Right kidney (tissue), 1 donor: ENCODE results near the gene FRMD4B.

ENCODE experiments used
- DNase-seq: peaks from one replicate; pipeline ENCODE4 v3.0.0-alpha.2; 2016

The FRMD4B gene

DNA sequence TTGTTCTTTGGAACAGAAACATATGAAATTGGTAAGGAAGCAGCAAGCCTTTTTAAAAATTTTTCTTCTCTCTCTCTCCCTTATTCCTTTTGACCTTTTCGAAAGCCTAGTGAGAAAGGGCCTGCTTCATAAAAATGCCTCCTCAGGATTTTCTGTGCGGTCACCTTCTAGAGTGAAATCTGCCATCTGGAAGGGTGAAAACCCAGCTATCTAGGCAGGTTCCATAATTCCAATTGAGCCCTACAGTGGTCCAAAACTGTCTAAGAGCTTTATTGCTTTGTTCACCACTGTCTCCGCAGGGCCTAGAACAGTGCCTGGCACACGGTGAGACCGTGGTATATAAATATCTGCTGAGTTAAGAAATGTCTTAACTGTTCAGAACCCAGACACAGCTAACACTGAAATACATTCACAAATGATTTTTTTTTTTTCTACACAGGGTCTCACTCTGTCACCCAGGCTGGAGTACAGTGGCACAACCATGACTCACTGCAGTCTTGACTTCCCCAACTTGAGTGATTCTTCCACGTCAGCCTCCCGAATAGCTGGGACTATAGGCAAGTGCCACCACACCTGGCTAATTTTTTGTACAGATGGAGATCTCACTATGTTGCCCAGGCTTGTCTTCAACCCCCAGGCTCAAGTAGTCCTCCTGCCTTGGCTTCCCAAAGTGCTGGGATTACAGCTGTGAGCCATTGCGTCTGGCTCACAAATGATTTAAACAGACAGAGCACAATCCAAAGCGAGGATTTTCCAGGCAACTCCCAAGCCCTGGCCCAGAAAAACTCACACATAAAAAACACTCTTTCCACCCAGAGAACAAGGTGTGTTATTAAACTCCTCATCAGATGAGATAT lies 64.4 kb downstream of the FRMD4B start:
- no peak for DNase-seq

DNA sequence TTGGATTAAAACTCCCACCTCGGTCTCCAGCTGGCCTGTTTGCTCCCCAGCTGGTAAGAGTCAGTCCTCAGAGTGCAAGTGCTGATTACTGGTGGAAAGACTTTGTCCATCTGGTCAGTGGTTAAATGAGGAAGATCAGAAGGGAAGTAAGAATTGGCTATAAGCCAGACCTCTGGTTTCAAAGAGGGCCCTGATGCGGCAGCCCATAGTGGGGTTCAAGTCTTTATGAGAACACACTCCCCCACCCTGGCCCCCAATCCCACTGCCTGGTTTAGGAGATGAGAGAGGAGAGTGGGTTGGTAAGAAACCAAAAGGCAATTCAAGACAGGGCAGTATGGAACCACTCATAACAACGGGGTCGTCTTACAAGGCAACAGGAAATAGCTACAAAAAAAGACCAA lies 65.0 kb downstream of the FRMD4B start:
- peak; percentile 44 for DNase-seq

DNA sequence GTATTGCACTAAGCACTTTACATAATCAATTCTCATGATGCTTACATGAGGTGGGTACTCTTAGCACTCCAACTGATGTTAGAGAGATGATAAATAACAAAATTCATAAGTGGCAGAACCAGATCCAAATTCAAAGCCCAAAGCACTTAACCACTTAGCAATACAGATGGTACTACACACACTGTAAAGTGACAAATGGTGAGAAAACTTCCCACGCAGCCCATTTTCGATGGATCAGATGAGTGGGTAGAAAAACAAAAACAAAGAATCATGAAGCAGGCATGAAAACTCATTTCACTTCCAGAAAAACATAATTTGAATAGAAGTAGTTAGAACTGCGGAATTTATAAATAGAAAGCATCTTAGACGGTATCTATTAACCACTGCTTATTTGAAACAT lies 66.2 kb downstream of the FRMD4B start:
- no peak for DNase-seq

DNA sequence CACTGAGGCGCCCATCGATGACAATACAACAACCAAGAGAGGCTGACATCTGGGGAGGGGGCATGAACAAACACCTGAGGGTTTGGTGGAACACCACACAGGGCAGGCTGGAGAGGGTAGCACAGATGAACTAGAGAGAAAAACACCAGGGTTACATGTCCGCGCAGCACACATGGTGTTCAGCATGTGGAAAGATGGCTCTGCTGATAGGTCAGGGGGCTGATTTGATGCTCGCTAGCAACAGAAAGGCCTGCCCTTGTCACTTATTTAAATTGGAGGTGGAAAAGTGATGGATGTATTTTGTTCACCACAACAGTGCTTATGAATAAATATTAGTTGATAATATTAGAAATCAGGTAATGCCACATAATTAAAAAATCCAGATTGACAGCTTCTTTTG lies 67.5 kb downstream of the FRMD4B start:
- DNase-seq, result no peak

DNA sequence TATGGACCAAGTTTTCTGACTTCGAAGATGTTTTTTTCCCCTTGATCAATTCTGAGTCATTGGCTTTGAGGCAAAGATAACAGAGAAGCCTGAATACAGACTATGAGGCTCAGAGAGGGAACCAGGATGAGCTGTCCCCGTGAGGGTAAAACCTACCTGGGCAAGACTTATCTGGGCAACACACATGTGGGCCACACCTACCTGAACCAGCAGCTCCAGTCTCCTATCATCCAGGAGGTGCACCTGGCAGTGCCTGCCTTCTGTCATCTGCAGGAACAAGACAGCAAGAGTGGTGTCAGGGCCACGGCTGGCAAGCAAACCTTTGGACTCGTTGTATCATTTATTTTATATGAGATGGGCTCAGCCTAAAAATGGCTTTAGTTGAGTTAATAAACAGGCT lies 72.6 kb downstream of the FRMD4B start:
- no peak for DNase-seq

DNA sequence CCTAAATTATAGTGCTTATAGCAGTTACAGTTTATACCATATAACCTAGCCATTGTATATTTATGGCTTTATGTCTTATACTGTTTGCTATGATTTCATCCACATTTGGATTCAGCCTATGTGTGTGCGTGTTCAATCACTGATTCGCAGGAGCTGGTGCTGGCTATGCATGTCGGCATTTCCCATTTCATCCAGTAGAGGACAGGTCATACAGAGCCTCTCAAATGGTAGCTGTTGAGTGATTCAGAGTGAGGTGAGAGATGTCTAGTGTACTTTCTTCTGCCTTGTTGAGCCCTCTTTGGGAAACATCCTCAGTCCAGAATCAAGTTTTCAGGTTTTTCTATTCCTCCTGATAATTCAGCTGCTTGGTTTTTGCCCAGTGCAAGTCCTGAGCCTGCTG lies 76.1 kb downstream of the FRMD4B start:
- DNase-seq, result no peak

DNA sequence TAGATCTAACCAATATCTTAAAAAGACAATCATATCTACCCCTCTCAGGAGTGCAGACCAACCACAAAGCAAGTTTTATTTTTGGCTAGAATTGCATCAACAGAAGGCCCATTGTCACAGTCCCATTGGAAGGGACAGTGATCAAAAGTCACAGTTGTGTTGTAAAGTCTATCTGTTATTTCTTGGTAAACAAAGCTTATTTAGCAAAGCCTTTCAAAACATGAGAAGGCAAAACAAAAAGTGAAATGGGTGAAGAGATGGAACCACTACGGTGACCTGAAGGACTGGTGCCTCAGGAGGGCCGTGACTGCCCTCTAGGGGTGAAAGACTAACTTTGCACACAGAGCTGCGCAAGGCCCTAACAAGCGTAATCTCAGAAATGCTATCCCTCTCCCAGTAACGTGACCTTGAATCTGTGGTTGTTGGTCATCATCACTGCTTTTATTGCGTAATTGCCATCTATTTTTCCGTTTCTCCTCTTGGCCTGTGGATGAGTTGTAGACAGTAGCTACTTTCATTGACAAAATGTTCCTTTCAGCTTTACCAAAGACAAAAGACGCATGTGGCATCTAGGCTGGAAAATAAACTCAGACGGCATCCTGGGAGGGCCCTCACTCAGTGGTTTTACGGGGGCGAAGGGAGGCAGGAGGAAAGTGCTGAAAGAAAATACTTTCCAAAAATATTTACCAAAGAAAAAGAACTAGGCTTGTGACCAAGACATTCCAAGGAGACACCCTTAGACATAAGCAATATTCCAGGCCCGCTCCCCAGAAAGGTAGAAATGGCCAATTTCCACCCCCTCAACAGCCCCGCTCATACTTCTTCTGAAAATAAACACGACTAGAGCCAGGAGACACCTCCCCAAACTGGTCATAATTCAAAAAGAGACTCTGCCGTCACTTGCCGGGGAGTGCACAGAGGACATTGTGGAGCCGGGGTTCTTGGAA lies 79.4 kb downstream of the FRMD4B start:
- peak; percentile 51 for DNase-seq

DNA sequence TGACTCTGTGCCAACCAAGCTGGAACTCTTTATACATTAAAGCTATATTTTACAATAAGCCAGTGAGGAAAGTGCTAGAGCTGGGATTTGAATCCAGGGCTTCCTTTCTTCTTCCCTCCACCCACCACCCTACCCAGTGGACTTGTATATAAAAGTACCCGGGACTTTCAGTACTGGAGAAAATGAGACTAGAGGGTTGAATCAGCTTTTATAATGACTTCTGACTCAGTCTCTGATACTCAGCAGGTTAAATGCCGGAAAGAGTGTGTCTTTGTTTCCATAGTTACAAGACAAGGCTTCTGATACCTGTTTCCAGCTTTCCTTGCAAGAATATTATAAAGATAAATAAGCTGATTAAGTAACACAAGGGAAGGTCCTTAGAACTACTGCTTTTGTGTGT lies 80.9 kb downstream of the FRMD4B start:
- no peak for DNase-seq

DNA sequence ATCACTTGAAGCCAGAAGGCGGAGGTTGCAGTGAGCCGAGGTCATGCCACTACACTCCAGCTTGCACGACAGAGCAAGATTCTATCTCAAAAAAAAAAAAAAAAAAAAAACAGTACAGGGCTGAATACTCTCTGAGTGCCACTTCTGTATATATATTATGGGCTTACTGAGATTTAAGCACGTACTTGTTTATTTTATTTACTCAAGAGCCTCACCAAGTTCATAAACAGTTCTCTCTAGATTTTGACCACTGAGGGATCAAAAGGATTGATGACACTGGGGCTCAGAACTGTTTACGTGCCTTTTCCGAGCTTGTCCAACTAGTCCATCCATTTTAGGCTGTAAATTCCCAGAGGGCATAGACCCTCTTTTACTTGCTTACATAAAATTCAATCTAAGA lies 81.5 kb downstream of the FRMD4B start:
- no peak for DNase-seq

DNA sequence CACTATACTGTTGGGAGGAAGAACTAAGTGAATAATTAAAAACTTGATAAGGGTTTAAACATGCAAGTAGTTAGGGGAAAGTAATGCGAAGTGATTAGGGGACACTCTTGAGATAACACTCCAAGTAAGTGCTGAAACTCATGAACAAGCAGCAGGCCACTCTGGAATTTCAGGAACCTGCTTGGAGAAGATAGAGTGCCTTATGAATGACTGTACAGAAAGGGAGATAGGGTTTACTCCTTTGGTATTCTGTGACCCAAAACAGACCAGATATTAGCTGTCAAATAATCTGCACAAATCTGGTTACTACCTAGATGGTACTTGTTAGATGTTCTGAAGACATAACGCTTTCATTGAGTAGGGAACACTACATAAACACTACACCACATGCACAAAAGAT lies 85.6 kb downstream of the FRMD4B start:
- DNase-seq, result no peak

DNA sequence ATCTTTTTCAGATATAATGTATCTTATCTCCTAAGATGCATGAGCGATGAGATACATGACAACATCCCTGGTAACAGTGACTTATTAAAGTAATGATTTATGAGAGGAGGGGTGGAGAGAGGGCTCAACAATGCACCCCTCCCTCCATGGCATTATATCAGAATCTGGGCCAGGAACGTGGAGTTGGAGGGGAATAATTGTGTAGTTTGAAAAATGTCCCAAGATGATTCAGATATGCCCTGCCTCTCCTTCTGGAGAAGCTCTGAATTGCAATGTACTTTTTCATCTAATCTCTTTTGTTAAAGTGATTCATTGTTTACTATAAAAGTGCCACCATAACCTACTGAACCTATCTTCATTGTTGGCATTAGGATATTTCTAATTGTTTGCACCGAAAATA lies 86.5 kb downstream of the FRMD4B start:
- no peak for DNase-seq

DNA sequence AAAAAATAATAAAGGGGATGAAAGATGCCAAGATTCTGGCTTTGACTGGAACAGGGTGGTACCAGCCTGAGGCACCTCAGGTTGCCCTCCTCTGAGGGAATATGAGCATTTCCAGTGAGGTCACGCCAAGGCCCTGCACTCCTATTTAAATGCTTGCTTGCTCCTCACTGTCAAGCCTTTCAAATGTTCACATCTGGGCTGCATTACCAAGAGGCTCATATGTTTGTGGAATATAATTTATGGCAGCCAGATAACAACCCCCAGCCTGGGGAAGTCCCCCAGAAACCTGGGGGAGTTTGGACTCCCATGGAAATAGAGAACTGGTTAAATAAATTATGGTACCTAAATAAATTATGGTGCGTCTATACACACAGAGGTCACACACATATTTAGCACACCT lies 88.4 kb downstream of the FRMD4B start:
- no peak for DNase-seq

DNA sequence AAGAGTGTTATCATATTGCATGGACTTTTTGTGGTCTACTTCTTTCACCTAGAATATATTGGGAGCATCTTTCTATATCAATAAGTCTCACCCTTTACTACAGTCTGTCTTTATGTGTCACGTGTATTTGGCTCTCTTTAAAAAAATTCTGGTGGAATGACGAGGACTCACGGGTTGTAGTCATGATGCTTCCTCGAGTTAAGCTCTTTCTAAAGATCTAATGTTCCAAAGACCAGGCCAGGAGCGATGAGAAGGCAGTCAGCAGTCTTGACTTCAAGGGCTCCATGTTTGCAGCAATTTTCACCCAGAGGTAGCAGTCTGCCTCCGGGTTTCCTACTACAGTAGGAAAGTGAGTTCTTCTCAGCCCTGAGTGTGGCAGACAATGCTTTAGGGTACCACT lies 88.9 kb downstream of the FRMD4B start:
- no peak for DNase-seq

DNA sequence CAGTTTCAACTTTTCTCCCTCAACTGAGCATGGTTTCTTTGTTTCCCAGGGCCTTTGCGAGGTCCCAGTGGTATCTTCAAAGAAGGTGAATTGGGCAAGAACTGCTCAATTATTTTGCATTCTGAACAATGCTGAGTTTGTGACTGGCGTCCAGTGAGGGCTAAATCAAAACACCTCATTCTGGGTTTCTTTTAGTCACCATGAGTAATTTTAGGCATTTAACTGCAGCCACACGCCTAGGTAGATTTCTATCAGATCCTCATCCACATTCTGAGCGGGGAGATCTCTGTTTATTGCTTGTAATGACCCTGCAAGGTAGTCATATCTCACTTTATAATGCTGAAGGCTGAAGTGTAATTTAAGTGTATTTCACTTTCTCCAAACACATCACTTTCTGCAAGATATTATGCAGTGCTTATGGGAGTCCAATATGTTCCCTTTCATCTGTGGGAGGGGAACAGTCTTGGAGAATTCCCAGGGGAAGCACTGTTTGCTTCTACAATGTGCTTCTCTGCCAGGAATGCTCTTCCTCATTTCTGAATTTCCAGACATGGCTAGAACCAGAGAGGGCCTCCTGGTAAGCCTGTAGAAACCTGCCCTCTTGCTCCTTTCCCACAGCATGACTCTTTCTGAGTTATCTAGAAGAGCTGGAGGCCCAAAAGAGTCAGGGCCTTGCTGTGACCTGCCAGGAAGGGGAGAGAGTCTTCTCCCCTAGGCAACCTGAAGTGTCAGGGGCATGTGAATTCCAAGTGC lies 91.7 kb downstream of the FRMD4B start:
- DNase-seq, result no peak

DNA sequence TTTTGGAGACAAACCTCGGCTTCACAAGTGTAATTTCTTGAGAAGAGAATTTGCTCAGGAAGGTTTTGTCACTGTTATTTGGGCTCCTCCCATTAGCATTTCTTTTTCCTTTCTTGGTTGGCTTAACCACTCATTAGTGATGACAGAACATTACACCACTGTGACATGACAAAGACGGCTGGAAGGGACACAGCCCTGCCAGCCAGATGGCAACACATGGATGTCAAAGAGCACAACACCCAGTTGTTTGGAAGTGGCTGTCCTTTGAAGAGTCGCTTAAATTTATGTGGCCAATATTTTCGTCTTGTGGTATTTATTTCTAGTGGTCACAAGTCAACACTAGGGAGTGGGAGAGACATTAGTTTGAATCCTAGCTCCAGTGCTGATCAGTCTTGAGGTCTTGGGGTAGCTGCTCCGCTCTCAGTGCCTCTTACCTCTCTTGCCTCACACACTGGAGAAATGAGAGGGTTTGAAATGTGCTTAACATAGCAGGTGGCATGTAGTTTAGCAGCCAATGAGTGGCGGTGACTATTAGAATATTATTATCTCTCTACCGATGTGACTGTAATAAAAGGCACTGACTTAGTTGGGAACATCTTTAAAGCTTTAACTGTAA lies 92.8 kb downstream of the FRMD4B start:
- DNase-seq, result no peak

DNA sequence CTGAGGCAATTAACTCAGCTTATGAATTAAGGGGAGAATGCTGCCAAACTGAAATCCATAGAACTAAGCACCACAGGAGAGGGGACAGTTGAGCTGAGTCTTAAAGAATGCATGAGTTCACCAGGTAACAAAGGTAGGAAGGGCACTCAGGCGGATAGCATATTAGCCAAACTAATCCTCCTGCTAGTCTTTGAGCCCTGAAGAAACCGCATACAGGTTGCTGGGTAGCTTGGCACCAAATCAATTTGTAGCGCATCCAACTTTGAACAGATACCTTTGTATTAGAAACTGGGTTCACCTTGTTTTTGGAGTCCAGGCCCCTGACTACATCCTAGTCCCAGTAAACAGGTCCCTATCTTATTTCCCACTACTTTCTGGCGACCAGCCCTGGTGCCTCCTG lies 93.7 kb downstream of the FRMD4B start:
- no peak for DNase-seq

DNA sequence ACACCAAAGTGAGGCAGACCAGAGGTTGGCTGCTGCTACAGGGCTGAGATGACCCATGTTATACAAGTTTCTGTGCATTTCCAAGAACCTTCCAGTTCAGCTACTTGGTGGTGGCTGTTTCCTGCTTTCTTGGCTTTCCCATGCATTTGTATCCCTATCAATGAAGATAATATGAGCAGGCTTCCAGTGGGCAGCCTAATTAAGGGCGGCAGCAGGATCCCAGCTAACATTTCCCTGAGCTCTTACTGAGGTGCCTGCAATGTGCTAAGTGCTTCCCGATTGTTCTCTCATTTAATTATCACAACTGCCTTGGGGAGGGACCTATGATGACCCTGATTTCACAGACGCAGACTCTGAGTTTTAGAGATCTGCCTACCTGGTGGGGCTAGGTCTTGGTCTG lies 95.5 kb downstream of the FRMD4B start:
- no peak for DNase-seq

DNA sequence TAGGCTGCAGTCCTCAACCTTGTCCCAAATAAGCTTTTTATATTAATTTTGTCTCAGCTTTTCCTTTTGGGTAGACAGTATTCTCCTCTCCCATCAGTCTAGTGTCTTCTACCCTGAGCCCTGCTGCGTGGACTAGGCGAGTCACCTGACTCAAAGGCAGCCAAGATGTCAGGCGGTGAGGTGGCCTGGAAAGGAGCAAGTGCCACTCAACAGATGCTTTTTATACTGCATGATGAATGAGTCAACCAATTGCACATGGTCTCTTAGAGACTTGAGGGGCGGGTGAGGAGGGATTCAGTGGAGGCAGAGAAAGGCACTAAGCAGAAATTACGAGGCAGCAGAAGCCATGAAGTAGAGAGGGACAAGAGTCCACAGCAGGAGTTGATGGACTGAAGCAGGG lies 95.9 kb downstream of the FRMD4B start:
- no peak for DNase-seq

DNA sequence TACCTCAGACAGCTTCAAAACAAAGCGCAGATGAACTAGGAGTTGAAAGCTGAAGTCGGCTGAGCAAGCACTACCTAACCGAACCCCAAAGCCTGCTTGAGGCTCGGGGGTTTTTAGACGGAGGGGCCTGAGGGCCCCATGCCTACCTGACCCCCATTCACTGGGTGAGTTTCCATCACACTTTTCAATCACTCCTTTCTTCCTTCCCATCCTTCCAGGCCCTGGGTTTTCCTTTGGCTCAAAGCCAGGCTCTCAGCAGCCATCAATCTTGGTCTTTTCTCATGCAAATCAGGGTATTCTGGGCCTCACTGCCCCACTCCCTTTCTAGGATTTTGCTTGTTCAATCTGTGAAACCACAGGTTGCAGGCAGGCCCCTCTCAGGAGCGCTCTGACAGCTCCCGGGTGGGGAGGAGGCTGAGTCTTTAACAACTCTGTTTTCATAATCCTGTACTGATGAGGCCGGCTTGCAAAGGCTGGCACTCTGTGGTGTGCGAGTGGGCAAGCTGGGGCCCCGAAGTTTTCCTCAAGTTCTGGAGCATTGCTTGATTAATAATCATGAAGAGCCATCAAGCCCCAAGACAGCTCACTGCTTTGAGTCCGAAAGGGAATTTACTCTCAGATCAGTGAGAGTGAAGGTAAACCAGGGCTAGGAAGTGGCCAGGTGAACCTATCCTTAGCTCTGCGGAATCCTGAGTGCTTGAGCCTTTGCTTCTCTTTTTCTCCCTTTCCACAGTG lies 97.6 kb downstream of the FRMD4B start:
- peak; percentile 23 for DNase-seq

DNA sequence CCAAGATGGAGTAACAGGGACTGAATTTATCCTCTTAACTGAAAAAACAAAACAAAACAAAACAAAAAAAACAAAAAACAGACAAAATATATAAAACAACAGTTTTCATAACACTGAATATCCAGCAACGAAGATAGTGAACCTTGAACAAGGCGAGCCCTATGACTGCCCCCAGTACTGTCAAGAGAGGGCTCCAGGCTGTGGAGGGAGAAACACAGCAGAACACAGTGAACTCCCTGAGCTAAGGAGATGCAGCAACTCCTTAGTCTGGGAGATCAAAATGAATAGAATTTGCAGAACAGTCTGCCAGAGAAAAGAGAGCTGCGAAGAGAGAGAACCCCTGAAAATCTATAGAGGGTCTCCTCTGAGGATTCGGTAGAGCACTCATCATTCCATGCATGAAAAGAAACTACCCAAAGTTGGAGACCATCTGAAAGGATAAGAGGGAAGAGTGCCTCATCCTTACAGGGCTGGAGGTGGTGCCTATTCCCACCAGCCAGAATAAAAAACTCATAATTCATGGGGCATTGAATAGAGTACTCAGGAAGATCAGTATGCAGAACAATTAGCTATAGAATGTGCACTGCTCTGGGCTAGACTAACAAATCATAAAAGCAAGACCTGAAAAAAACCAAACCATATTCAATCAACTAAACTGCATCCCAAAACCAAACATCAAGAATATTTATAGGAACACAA lies 101.8 kb downstream of the FRMD4B start:
- no peak for DNase-seq

DNA sequence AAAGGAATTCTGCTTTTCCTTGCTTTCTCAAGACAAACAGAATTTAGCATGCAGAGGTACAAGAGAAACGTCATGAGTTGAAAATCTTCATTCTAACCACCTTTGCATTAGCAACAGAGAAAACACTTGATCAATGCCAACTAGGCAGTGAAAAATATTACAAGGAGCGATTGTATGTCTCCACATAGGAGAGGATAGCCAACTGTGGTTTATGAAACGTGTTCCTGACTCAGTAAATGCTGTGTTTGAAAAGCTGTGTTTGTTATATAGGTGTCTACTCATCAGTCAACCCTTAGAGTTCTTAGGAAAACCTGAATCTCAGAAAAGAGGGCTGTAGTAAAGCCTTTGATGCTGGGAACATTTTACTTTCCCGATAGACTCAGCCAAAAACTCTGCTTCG lies 102.4 kb downstream of the FRMD4B start:
- DNase-seq, result no peak
